SW480 (cell line): ENCODE results near the gene KDM3B.
"Not testable (repeated sequence)": the region's sequence is repeated elsewhere in the genome, so short reads cannot be mapped to it uniquely, and the experiment has no call there.

Experiments
- DNase-seq: peaks from one replicate; pipeline ENCODE4 v3.0.0-alpha.2; 2016; ENCODE audit warnings: low spot score

KDM3B gene

DNA sequence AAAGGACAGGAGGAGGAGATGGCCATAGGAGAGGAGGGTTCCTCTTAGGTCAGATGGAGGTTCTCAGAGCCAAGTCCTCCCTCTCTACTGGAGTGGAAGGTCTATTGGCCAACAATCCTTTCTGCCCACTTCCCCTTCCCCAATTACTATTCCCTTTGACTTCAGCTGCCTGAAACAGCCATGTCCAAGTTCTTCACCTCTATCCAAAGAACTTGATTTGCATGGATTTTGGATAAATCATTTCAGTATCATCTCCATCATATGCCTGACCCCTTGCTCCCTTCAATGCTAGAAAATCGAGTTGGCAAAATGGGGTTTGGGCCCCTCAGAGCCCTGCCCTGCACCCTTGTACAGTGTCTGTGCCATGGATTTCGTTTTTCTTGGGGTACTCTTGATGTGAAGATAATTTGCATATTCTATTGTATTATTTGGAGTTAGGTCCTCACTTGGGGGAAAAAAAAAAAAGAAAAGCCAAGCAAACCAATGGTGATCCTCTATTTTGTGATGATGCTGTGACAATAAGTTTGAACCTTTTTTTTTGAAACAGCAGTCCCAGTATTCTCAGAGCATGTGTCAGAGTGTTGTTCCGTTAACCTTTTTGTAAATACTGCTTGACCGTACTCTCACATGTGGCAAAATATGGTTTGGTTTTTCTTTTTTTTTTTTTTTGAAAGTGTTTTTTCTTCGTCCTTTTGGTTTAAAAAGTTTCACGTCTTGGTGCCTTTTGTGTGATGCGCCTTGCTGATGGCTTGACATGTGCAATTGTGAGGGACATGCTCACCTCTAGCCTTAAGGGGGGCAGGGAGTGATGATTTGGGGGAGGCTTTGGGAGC is 115.9 kb downstream of the KDM3B start:
- peak; percentile 57 for DNase-seq

DNA sequence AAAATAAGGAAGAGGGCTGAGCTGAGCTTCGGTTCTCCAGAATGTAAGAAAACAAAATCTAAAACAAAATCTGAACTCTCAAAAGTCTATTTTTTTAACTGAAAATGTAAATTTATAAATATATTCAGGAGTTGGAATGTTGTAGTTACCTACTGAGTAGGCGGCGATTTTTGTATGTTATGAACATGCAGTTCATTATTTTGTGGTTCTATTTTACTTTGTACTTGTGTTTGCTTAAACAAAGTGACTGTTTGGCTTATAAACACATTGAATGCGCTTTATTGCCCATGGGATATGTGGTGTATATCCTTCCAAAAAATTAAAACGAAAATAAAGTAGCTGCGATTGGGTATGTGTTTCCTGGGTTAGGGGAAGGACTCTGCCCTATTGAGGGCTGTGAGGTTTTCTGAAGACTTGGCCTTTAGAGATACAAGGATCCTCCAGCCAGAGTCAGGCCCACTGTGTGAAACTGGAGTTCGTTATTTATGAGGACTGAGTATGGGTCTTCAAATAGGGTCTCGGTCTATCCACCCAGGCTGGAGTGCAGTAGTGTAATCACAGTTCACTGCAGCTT is 116.6 kb downstream of the KDM3B start:
- DNase-seq: peak; percentile 50

DNA sequence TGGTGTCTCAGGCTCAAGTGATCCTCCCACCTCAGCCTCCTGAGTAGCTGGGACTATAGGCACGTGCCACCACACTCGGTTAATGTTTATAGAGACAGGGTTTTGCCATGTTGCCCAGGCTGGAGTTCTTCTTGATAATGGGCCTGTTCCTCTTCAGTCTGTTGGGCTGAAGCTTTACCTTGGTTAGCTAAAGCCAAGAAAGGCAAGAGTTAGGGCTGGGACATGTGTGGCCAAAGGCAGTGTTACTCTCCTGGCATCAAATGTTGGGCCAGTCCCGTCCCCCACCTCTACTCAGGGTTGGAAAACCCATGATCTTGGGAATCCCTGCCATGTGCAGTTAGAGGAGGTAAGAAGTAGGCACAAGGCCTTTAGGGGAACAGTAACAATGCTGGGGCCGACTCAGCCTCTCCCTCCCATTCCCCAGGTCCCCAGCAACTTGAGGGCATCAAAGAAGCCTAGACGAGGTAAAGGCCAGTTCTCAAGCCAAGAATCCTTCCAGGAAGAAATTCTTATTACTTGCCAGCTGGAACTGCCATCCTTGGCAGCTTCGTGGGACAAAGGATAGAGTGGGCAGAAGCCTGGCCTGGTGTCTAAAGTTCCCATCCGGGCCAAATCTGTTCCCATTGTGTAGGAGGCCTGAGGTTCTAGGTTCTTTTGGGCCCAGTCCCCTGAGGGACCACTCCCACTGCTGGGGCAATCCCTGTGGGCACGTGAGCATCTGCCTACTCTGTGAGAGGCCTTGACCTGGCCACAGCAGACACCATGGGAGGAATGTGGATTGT is 117.2 kb downstream of the KDM3B start:
- DNase-seq: peak; percentile 90

DNA sequence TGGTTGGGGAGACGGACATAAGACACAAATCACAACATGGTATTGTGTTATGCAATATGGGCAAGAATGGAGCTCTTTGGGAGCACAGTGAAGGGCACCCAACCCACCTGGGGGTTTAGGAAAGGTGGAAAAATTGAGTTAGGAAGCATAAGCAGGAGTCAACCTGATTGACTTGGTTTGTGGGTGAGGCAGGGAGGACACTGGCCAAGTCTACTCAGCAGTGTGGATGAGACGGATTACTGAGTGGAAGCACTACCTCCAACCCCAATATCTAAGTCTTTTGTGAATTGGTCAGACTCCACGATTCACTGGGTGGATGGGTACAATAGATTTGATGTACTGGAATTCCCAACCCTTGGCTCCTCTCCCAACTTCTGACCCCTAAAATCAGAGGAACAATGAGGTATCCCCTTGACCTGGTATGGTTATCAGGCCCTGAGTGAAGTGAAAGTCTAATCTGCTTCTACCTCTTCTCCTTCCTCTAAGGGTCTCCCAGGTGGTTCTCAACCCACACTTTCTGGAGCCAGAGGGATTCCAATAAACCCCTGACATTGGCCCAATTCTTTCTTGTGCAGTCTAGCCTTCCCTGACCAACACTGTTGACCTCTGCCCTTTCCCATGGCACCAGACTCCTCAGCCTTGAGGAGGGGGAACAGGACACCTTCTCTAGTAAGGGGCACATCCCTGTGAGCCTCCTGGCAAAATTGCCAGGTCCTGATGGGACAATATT is 118.0 kb downstream of the KDM3B start:
- DNase-seq: peak; percentile 92

DNA sequence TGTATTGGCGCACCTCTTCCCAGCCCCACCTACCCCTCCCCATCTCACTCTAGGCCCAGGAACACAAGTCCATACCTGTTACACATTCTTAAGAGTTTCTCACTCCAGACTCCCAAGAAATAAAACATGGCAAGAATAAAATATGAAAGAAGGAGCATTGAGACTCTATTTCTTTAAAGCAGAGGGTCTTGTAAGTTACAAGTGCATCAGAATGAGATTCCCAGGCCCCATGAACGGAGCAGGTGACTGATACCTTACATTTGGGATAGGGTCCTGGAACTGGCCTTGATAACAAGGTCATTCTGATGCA is 118.5 kb downstream of the KDM3B start:
- DNase-seq: no peak

DNA sequence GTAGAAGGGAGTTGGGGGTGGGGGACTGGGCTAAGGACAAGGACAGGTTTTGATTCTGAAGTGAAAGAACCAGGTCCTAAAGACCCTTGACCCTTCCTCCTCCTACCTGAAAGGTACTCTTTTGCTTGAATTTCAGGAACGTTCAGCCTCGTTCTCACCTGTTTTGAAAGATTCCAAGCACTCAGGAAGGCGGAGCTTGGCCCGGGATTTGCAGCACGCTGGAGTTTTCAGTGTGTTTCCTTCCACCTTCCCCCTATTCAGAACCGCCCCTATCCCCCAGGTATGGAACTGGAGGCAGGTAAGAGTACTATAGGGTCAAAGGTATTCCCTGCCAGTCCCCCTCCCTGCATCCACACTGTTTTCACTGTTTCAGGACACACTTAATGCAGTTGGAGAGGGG is 119.9 kb downstream of the KDM3B start:
- no peak for DNase-seq

DNA sequence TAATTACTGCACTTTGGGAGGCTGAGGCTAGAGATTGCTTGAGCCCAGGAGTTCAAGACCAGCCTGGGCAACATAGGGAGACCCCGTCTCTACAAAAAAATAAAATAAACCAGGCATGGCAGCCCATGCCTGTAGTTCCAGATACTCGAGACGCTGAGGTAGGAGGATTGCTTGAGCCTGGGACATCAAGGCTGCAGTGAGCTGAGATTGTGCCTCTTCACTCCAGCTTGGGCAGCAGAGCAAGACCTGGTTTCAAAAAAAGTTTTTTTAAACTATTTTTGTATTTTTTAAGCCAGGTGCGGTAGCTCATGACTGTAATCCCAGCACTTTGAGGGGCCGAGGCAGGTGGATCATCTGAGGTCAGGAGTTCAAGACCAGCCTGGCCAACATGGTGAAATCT is 120.7 kb downstream of the KDM3B start:
- DNase-seq: not testable (repeated sequence)

DNA sequence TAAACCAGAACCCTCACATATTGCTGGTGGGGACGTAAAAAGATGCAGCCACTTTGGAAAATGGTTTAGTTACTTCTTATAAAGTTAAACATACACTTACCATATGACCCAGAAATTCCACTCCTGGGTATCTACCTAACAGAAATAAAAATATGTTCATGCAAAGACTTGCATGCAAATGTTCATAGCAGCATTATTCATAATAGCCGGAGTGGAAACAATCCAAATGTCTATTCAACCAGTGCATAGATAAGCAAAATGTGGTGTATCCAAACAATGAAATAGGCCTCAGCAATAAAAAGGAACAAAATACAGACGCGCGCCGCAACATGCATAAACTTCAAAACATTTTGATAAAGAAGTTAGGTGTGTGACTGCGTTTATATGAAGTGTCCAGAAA is 124.4 kb downstream of the KDM3B start:
- no peak for DNase-seq

DNA sequence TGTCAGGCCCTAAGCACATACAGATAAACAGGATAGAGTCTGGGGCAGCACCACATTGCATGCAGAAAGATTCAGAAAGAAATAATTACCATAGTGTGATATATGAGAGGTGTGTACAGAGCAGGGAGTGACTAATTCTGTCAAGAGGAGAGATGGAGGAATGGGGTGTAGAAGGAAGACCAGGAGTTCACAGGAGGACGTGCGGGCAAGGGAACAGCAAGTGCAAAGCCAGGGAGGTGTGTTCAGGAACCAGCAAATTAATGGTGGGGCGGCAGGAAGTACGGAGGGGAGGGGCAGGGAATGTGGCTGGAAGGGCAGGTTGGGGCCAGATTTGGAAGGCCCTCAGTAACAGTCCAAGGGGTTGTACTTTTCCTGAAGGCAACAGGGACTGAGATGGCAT is 130.2 kb downstream of the KDM3B start:
- no peak for DNase-seq
